ENCODE data around the gene TRIM3.

- TF ChIP-seq CTCF (IDR thresholded peaks at IDR 0.05) (no peak), POLR2A (IDR thresholded peaks at IDR 0.05) (no peak)
Observed at GRCh38 chr11:6488821-6489220, 15.1 kb upstream of the TRIM3 start.

All from adrenal gland (tissue), 5 donors.